Activated B cell treated with CpG ODN at 0.5 μM for 24 hours (primary cell): ENCODE results near the gene PCDHGB2. TPM values are rescaled to one million over a fixed set of nuclear protein-coding genes. Genes with fewer than 3 reads are reported as not detected.
"Not testable (repeated sequence)": the region's sequence is repeated elsewhere in the genome, so short reads cannot be mapped to it uniquely, and the experiment has no call there.

Source experiments
- ATAC-seq: fragments of 200-7000 bp; cut with Tn5 transposase; one replicate; pipeline ENCODE4 v1.10.0; 2021; ENCODE audit warnings: low read depth, mild to moderate bottlenecking, moderate library complexity
- CTCF ChIA-PET: fragments of 350-600 bp; sonication (Branson Sonifier 250); formaldehyde crosslinking; loops from one replicate; lab custom pipeline; 2021; ENCODE audit warnings: antibody characterized with exemption; lab: Charles Lee
- POLR2A ChIA-PET: fragments of 350-600 bp; sonication (Branson Sonifier 250); formaldehyde crosslinking; loops from one replicate; lab custom pipeline; 2021; ENCODE audit warnings: antibody characterized with exemption; lab: Charles Lee
- DNase-seq: peaks from one replicate; pipeline ENCODE4 v3.0.0; 2022
- H3K27ac Mint-ChIP-seq: one replicate; pipeline ENCODE4 v1.8.0; 2020; ENCODE audit warnings: mixed read lengths
- H3K27me3 Mint-ChIP-seq: one replicate; pipeline ENCODE4 v1.8.0; 2021; ENCODE audit warnings: mixed read lengths
- H3K36me3 Mint-ChIP-seq: one replicate; pipeline ENCODE4 v1.8.0; 2021; ENCODE audit warnings: low read depth, mixed read lengths
- H3K4me1 Mint-ChIP-seq: one replicate; pipeline ENCODE4 v1.8.0; 2021; ENCODE audit warnings: mixed read lengths
- H3K4me3 Mint-ChIP-seq: one replicate; pipeline ENCODE4 v1.8.0; 2020; ENCODE audit warnings: mild to moderate bottlenecking, mixed read lengths
- H3K9me3 Mint-ChIP-seq: one replicate; pipeline ENCODE4 v1.8.0; 2020; ENCODE audit warnings: mixed read lengths
- intact Hi-C: fragments of 100-400 bp; cut with micrococcal nuclease; formaldehyde crosslinking; loops from one replicate; pipeline ENCODE4 v1.15.1; 2024
- total RNA-seq: library from RNA; stranded (reverse); gene quantifications from 2 replicates; pipeline ENCODE4 v1.2.3, GENCODE V29; 2022
- TF ChIP-seq, protein P1 (sequence below): fragments of 200-600 bp; IDR thresholded peaks from one replicate; pipeline ENCODE4 v1.8.0; 2022; ENCODE audit warnings: antibody characterized with exemption, mild to moderate bottlenecking

Gene PCDHGB2
- total RNA-seq: 2.2 and 2.6 TPM in 2 replicates

- no peak for ATAC-seq
- Mint-ChIP-seq H3K9me3 (peaks cover 39% of the 10 kb centered on the region), H3K4me3 (peak within 1 kb of the TSS; percentile 79), H3K27me3 (peaks cover 59% of the 10 kb centered on the region), H3K36me3 (peaks cover 12% of the 10 kb centered on the region), H3K27ac (peak within 1 kb of the TSS; percentile 60), H3K4me1 (peaks cover 8% of the 10 kb centered on the region)
- no peak for DNase-seq
- ChIA-PET POLR2A (no interaction called here), CTCF (interaction anchor here (0.6 to 1.1 kb wide), 2 partner anchors 164 to 204 kb away, joined by 3 read pairs; no protein-coding TSS in a partner anchor)
- TF ChIP-seq, protein P1, sequence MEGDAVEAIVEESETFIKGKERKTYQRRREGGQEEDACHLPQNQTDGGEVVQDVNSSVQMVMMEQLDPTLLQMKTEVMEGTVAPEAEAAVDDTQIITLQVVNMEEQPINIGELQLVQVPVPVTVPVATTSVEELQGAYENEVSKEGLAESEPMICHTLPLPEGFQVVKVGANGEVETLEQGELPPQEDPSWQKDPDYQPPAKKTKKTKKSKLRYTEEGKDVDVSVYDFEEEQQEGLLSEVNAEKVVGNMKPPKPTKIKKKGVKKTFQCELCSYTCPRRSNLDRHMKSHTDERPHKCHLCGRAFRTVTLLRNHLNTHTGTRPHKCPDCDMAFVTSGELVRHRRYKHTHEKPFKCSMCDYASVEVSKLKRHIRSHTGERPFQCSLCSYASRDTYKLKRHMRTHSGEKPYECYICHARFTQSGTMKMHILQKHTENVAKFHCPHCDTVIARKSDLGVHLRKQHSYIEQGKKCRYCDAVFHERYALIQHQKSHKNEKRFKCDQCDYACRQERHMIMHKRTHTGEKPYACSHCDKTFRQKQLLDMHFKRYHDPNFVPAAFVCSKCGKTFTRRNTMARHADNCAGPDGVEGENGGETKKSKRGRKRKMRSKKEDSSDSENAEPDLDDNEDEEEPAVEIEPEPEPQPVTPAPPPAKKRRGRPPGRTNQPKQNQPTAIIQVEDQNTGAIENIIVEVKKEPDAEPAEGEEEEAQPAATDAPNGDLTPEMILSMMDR: no peak
- intact Hi-C loops: loop anchor here (1.0 to 5.0 kb wide), 2 partner anchors 33 to 204 kb away; no protein-coding TSS in a partner anchor
Observed at GRCh38 chr5:141359790-141360426, at the start of gene PCDHGB2. Gene PCDHGB2, plus strand, starts transcription at chr5:141359994. Its CDS starts 142 bp downstream, at chr5:141360136.

- TF ChIP-seq, protein P1: no peak
- DNase-seq (no peak), ATAC-seq (no peak)
- Mint-ChIP-seq H3K27me3 (no peaks in the 10 kb centered on the region), H3K4me1 (peaks cover 17% of the 10 kb centered on the region), H3K36me3 (peaks cover 85% of the 10 kb centered on the region), H3K27ac (no peak overlapping the region), H3K9me3 (peaks cover 50% of the 10 kb centered on the region), H3K4me3 (no peak overlapping the region)
- CTCF ChIA-PET: interaction anchor here (0.7 kb wide), 1 partner anchor 211 kb away, joined by 3 read pairs; no protein-coding TSS in a partner anchor
- POLR2A ChIA-PET: no interaction called here
- intact Hi-C loops: no loop called here
Observed at GRCh38 chr5:141313711-141314110, 46.1 kb upstream of the PCDHGB2 start.

DNA sequence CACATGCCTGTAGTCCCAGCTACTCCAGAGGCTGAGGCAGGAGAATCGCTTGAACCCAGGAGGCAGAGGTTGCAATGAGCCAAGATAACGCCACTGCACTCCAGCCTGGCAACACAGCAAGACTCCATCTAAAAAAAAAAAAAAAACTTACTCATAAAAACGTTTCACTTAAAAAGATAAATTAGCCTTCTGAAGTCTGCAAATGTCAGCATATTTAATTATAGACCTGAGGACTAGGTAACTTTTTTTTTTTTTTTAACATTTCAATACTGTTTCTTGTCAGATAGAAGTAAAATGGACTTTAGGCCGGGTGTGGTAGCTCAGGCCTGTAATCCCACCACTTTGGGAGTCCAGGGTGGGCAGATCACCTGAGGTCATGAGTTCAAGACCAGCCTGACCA lies 42.8 kb upstream of the PCDHGB2 start:
- peaks cover 43% of the 10 kb centered on the region for H3K9me3 Mint-ChIP-seq
- H3K4me3 Mint-ChIP-seq, intact Hi-C loops, ATAC-seq, CTCF ChIA-PET, H3K27me3 Mint-ChIP-seq, H3K27ac Mint-ChIP-seq, DNase-seq: not testable (repeated sequence)
- POLR2A ChIA-PET: interaction anchor here (0.7 kb wide), 1 partner anchor 106 kb away, joined by 4 read pairs; no protein-coding TSS in a partner anchor
- peaks cover 84% of the 10 kb centered on the region for H3K36me3 Mint-ChIP-seq
- H3K4me1 Mint-ChIP-seq: peaks cover 36% of the 10 kb centered on the region

DNA sequence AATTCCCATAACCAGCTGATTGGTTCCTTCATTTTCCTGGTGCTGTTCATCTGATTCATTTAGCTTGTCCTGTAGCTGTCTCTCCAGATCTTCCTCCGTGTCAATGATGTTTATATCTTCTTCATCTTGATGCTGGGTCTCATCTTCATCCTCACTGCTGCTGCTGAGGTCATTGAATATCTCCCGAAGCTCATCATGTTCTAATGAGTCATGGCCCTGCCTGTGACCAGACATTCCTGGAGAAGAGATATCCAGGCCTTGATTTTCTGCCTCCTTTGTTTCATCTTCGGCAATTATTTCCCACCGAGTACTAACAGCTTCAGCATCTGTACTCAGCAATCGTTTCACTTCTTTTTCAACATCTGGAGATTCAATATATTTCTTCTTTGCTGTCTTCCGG lies 40.6 kb upstream of the PCDHGB2 start:
- ChIA-PET POLR2A (interaction anchor here (1.4 kb wide), 1 partner anchor 251 kb away, joined by 3 read pairs; no protein-coding TSS in a partner anchor), CTCF (interaction anchor here (0.8 kb wide), 1 partner anchor 245 kb away, joined by 4 read pairs; no protein-coding TSS in a partner anchor)
- Mint-ChIP-seq H3K4me1 (peaks cover 33% of the 10 kb centered on the region), H3K36me3 (peaks cover 65% of the 10 kb centered on the region), H3K27ac (no peak overlapping the region), H3K4me3 (peak overlapping the region; percentile 66), H3K27me3 (no peaks in the 10 kb centered on the region), H3K9me3 (peaks cover 31% of the 10 kb centered on the region)
- ATAC-seq (no peak), DNase-seq (no peak)
- intact Hi-C loops: no loop called here
- TF ChIP-seq, protein P1: no peak

DNA sequence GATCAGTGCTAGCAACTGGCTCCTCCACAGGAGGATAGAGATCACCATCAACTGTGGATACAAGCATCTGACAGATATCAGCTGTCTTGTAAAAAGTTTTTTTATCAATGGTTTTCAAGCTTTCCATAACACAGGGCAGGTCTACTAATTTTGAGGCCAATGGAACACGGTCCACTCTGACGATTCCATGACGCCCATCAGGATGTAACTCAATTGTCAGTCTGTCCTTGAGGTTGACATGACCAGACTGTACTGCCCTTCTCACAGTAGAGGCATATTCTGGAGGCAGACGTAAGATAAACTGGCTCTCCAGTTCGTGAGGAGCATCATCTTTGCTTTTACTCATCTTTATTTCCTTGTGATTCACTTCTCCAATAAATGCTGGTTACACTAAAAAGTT lies 40.1 kb upstream of the PCDHGB2 start:
- H3K9me3 Mint-ChIP-seq: peaks cover 28% of the 10 kb centered on the region
- no peak for ATAC-seq
- peaks cover 60% of the 10 kb centered on the region for H3K36me3 Mint-ChIP-seq
- DNase-seq: no peak
- H3K27me3 Mint-ChIP-seq: no peaks in the 10 kb centered on the region
- peak overlapping the region; percentile 99 for H3K4me3 Mint-ChIP-seq
- H3K4me1 Mint-ChIP-seq: peaks cover 33% of the 10 kb centered on the region
- intact Hi-C loops: loop anchor here (1.0 to 10.0 kb wide), 9 partner anchors 59 to 1035 kb away; partner anchors contain the start of genes DIAPH1, GNPDA1, HDAC3 and IK
- no peak overlapping the region for H3K27ac Mint-ChIP-seq
- POLR2A ChIA-PET: interaction anchor here (1.0 to 2.0 kb wide), 16 partner anchors 15 to 620 kb away, joined by 3 to 24 read pairs (median 5); partner anchors contain the start of genes DELE1, DIAPH1, FCHSD1 and HDAC3
- CTCF ChIA-PET: interaction anchor here (0.8 to 2.0 kb wide), 15 partner anchors 8 to 650 kb away, joined by 3 to 17 read pairs (median 5); partner anchors contain the start of genes PCDHGA1, PCDHGA10, PCDHGA12 and PCDHGB3
- TF ChIP-seq, protein P1: no peak
